GM13977 (cell line): ENCODE data around the gene TKT.

Experiments
- DNase-seq: peaks from one replicate; pipeline ENCODE4 v3.0.0; 2012; ENCODE audit warnings: low spot score
- CTCF ChIP-seq: IDR thresholded peaks from 2 replicates; pipeline ENCODE4 v1.5.1; 2012; ENCODE audit warnings: mild to moderate bottlenecking, control low read depth; ENCODE audit not compliant: insufficient read depth; ENCODE audit errors: extremely low read depth, missing control alignments
- in situ Hi-C: fragments of 300-500 bp; cut with MboI; formaldehyde crosslinking; loops from one replicate; pipeline ENCODE4 v1.12.0; 2022; ENCODE audit warnings: low sequenced_read_pairs, low pct_unique_long_range_greater_than_20kb, mixed read lengths, inconsistent platforms; ENCODE audit not compliant: unreplicated experiment

Gene TKT

GRCh38 chr3:53242155-53242554 lies 13.7 kb downstream of the TKT start:
- no peak for DNase-seq
- in situ Hi-C loops = no loop called here
- no peak for TF ChIP-seq CTCF

- no peak for TF ChIP-seq CTCF
- in situ Hi-C loops = no loop called here
- DNase-seq = no peak
Measured at GRCh38 chr3:53240989-53241972, 14.5 kb downstream of the TKT start.

- DNase-seq = no peak
- in situ Hi-C loops = no loop called here
- TF ChIP-seq CTCF = no peak
Measured at GRCh38 chr3:53239800-53240199, 16.0 kb downstream of the TKT start.

- DNase-seq = no peak
- in situ Hi-C loops = no loop called here
- TF ChIP-seq CTCF = no peak
Measured at GRCh38 chr3:53238886-53239285, 16.9 kb downstream of the TKT start.

- TF ChIP-seq CTCF = no peak
- in situ Hi-C loops = no loop called here
- DNase-seq = no peak
Measured at GRCh38 chr3:53238051-53238850, 17.6 kb downstream of the TKT start.

GRCh38 chr3:53236112-53236841 lies 19.5 kb downstream of the TKT start:
- in situ Hi-C loops = no loop called here
- DNase-seq = no peak
- no peak for TF ChIP-seq CTCF
